ENCODE measurements around the gene RBBP7. TPM values are rescaled to one million over a fixed set of nuclear protein-coding genes. Genes with fewer than 3 reads are reported as not detected.

Gene RBBP7
- total and polyA plus RNA-seq, 2 donors (not counting 1 experiment from before 2014, with no cell fraction given): 149 to 174 TPM

DNA sequence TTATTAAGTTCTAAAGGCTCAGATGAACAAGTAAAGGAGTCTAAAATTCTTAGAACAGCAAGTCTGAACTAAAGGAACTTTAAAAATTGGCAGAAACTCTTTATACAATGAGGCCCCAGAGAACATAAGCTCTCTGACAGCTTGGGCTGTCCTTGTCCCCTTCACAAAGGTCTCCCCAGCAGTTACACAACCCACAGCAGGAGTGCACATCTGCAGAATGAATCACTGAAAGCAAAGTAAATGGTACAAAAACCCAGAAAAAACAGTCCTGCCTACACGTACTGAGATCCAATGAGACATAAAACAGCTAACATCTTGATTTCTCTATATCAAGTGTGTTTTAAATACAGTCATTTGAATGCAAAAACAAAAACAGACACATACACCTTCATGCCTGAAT, 18.7 kb downstream of the RBBP7 start:
- TF ChIP-seq EZH2 (IDR thresholded peaks at IDR 0.05; ENCODE audit: low read length, missing control alignments): no peak
- TF ChIP-seq, protein P1, sequence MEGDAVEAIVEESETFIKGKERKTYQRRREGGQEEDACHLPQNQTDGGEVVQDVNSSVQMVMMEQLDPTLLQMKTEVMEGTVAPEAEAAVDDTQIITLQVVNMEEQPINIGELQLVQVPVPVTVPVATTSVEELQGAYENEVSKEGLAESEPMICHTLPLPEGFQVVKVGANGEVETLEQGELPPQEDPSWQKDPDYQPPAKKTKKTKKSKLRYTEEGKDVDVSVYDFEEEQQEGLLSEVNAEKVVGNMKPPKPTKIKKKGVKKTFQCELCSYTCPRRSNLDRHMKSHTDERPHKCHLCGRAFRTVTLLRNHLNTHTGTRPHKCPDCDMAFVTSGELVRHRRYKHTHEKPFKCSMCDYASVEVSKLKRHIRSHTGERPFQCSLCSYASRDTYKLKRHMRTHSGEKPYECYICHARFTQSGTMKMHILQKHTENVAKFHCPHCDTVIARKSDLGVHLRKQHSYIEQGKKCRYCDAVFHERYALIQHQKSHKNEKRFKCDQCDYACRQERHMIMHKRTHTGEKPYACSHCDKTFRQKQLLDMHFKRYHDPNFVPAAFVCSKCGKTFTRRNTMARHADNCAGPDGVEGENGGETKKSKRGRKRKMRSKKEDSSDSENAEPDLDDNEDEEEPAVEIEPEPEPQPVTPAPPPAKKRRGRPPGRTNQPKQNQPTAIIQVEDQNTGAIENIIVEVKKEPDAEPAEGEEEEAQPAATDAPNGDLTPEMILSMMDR (conservative IDR thresholded peaks at IDR 0.05 in 1 of 2, IDR thresholded peaks at IDR 0.05 in 1 of 2; ENCODE audit: low read depth in 1 of 2, low read length in 2 of 2): no peak
- Histone ChIP-seq H3K4me2 (ENCODE audit: extremely low read depth, insufficient read depth, low read length) (no peak overlapping the region), H3K4me3 (replicated peaks in 1 of 4; ENCODE audit: control extremely low read depth in 1 of 4, insufficient read depth in 1 of 4, low read depth in 3 of 4, low read length in 4 of 4) (no peak overlapping the region), H3K4me1 (ENCODE audit: control insufficient read depth, extremely low read depth, insufficient read depth, low read length) (peaks cover 13% of the 10 kb centered on the region), H2AFZ (ENCODE audit: low read length) (no peak overlapping the region), H3K9ac (ENCODE audit: insufficient read depth, low read length) (no peak overlapping the region), H3K36me3 (ENCODE audit: control insufficient read depth, insufficient read depth, low read length) (peaks cover 6% of the 10 kb centered on the region), H3K27ac (ENCODE audit: insufficient read depth, low read length) (no peak overlapping the region), H4K20me1 (ENCODE audit: control insufficient read depth, extremely low read depth, insufficient read depth, low read length) (no peaks in the 10 kb centered on the region), H3K79me2 (ENCODE audit: control insufficient read depth, insufficient read depth, low read length) (peaks cover 16% of the 10 kb centered on the region), H3K27me3 (ENCODE audit: control insufficient read depth, insufficient read depth, low read length) (no peaks in the 10 kb centered on the region), H3K9me3 (ENCODE audit: control insufficient read depth, insufficient read depth, low read depth, low read length) (no peaks in the 10 kb centered on the region)
- DNase-seq (ENCODE audit: low read depth in 2 of 2): no peak

DNA sequence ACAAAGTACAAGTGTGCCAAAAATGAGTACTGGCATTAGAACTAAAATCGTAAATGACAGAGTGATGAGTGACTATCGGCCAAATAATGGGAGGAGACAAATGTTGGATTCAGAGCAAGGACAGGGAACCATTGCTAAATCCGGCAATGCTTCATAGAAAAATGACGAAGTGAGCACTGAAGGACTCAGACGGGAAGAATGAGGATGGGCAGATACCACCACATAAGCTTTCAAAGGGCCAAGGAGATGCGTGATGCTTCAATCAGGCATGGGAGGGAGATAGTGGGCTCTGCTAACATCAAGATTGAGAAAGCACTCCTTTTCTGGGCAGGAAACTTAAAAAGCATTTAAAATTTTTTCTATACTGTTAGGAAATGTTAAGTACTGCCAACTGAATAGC, 21.6 kb downstream of the RBBP7 start:
- Histone ChIP-seq H3K9ac (ENCODE audit: insufficient read depth, low read length) (no peak overlapping the region), H3K27me3 (ENCODE audit: control insufficient read depth, insufficient read depth, low read length) (no peaks in the 10 kb centered on the region), H4K20me1 (ENCODE audit: control insufficient read depth, extremely low read depth, insufficient read depth, low read length) (no peaks in the 10 kb centered on the region), H3K9me3 (ENCODE audit: control insufficient read depth, insufficient read depth, low read depth, low read length) (no peaks in the 10 kb centered on the region), H2AFZ (ENCODE audit: low read length) (no peak overlapping the region), H3K4me2 (ENCODE audit: extremely low read depth, insufficient read depth, low read length) (no peak overlapping the region), H3K36me3 (ENCODE audit: control insufficient read depth, insufficient read depth, low read length) (peaks cover 7% of the 10 kb centered on the region), H3K4me3 (replicated peaks in 1 of 4; ENCODE audit: control extremely low read depth in 1 of 4, insufficient read depth in 1 of 4, low read depth in 3 of 4, low read length in 4 of 4) (no peak overlapping the region), H3K27ac (ENCODE audit: insufficient read depth, low read length) (peak overlapping the region; percentile 0), H3K4me1 (ENCODE audit: control insufficient read depth, extremely low read depth, insufficient read depth, low read length) (peaks cover 12% of the 10 kb centered on the region), H3K79me2 (ENCODE audit: control insufficient read depth, insufficient read depth, low read length) (peaks cover 7% of the 10 kb centered on the region)
- TF ChIP-seq EZH2 (IDR thresholded peaks at IDR 0.05; ENCODE audit: low read length, missing control alignments): no peak
- TF ChIP-seq, protein P1 (conservative IDR thresholded peaks at IDR 0.05 in 1 of 2, IDR thresholded peaks at IDR 0.05 in 1 of 2; ENCODE audit: low read depth in 1 of 2, low read length in 2 of 2): no peak
- DNase-seq (ENCODE audit: low read depth in 2 of 2): peak in 1 of 2 donors; percentile 51

DNA sequence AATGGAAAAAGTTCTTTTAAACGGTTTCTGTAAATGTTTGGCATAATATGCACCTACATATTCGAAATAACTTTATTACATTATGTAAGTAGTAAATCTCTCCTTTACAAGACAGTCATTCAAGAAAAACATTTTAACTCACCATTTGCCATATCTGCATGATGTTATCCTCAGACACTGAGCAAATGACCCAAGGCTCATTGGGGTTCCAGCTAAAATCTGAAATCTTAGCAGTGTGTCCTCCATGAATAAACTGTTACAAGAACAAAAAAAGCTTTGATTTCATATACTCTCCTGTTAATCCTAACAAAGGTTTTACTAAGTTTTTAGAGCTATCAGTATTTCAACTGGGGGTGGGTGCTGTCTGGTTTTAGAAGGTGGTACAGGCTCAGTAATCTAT, 24.5 kb downstream of the RBBP7 start:
- Histone ChIP-seq H3K36me3 (ENCODE audit: control insufficient read depth, insufficient read depth, low read length) (peaks cover 6% of the 10 kb centered on the region), H3K9me3 (ENCODE audit: control insufficient read depth, insufficient read depth, low read depth, low read length) (no peaks in the 10 kb centered on the region), H3K4me3 (replicated peaks in 1 of 4; ENCODE audit: control extremely low read depth in 1 of 4, insufficient read depth in 1 of 4, low read depth in 3 of 4, low read length in 4 of 4) (no peak overlapping the region), H3K4me1 (ENCODE audit: control insufficient read depth, extremely low read depth, insufficient read depth, low read length) (peaks cover 6% of the 10 kb centered on the region), H3K4me2 (ENCODE audit: extremely low read depth, insufficient read depth, low read length) (no peak overlapping the region), H3K9ac (ENCODE audit: insufficient read depth, low read length) (no peak overlapping the region), H3K27ac (ENCODE audit: insufficient read depth, low read length) (no peak overlapping the region), H3K27me3 (ENCODE audit: control insufficient read depth, insufficient read depth, low read length) (no peaks in the 10 kb centered on the region), H4K20me1 (ENCODE audit: control insufficient read depth, extremely low read depth, insufficient read depth, low read length) (no peaks in the 10 kb centered on the region), H2AFZ (ENCODE audit: low read length) (no peak overlapping the region), H3K79me2 (ENCODE audit: control insufficient read depth, insufficient read depth, low read length) (no peaks in the 10 kb centered on the region)
- TF ChIP-seq, protein P1 (conservative IDR thresholded peaks at IDR 0.05 in 1 of 2, IDR thresholded peaks at IDR 0.05 in 1 of 2; ENCODE audit: low read depth in 1 of 2, low read length in 2 of 2): no peak
- no peak for TF ChIP-seq EZH2 (IDR thresholded peaks at IDR 0.05; ENCODE audit: low read length, missing control alignments)
- DNase-seq (ENCODE audit: low read depth in 2 of 2): no peak

Measured in fibroblast of lung (primary cell).